HFFc6 (cell line): Measurements from ENCODE around the gene TP53BP1. TPM values are rescaled to one million over a fixed set of nuclear protein-coding genes. Genes with fewer than 3 reads are reported as not detected.

Source experiments
- DNase-seq: peaks from one replicate; pipeline ENCODE4 v3.0.0-alpha.2; 2018
- H3K27ac Mint-ChIP-seq: 2 replicates; pipeline ENCODE4 v1.8.0; 2020; ENCODE audit warnings: mild to moderate bottlenecking, mixed read lengths
- H3K27me3 Mint-ChIP-seq: 2 replicates; pipeline ENCODE4 v1.8.0; 2021; ENCODE audit warnings: mild to moderate bottlenecking, moderate library complexity, mixed read lengths; ENCODE audit not compliant: insufficient read depth
- H3K36me3 Mint-ChIP-seq: 2 replicates; pipeline ENCODE4 v1.8.0; 2021; ENCODE audit warnings: low read depth, mixed read lengths
- H3K4me1 Mint-ChIP-seq: 2 replicates; pipeline ENCODE4 v1.8.0; 2020; ENCODE audit warnings: low read depth, mixed read lengths
- H3K4me3 Mint-ChIP-seq: 2 replicates; pipeline ENCODE4 v1.8.0; 2020; ENCODE audit warnings: mild to moderate bottlenecking, moderate library complexity, mixed read lengths
- H3K9me3 Mint-ChIP-seq: 2 replicates; pipeline ENCODE4 v1.8.0; 2020; ENCODE audit warnings: mild to moderate bottlenecking, mixed read lengths
- CTCF ChIP-seq: fragments of 200-600 bp; sonication (generic); IDR thresholded peaks from 2 replicates; pipeline ENCODE4 v1.5.0; 2021; ENCODE audit warnings: antibody characterized with exemption, mild to moderate bottlenecking
- total RNA-seq, 6 experiments: library from RNA; stranded (reverse); fragmentation: NEBNext Ultra II Directional; extraction: Animal tissue kit (Norgen Biotek cat#: 25700); gene quantifications; 2 replicates in 1 of 6; 3 replicates in 5 of 6; pipeline ENCODE4 v1.2.3, GENCODE V29; 2021

The TP53BP1 gene
- total RNA-seq, 6 experiments from 2014 or later, result 44.7 to 49.5 (median 46.4) TPM

- Mint-ChIP-seq H3K9me3 (no peaks in the 10 kb centered on the region), H3K36me3 (peaks cover 31% of the 10 kb centered on the region), H3K4me3 (no peak overlapping the region), H3K27ac (no peak overlapping the region; the same call in 1 of the 2 replicates), H3K4me1 (peaks cover 53% of the 10 kb centered on the region), H3K27me3 (peaks cover 2% of the 10 kb centered on the region)
- DNase-seq, result no peak
- TF ChIP-seq CTCF, result no peak
These were observed 38.2 kb upstream of the TP53BP1 start for GRCh38 chr15:43531018-43531670.

- Mint-ChIP-seq H3K36me3 (peaks cover 44% of the 10 kb centered on the region), H3K9me3 (no peaks in the 10 kb centered on the region), H3K4me1 (peaks cover 63% of the 10 kb centered on the region), H3K27me3 (peaks cover 2% of the 10 kb centered on the region), H3K4me3 (no peak overlapping the region), H3K27ac (peak overlapping the region; percentile 32)
- no peak for TF ChIP-seq CTCF
- peak; percentile 29 for DNase-seq
These were observed 36.8 kb upstream of the TP53BP1 start for GRCh38 chr15:43529587-43530345.

- TF ChIP-seq CTCF, result no peak
- Mint-ChIP-seq H3K27me3 (peaks cover 2% of the 10 kb centered on the region), H3K4me1 (peaks cover 63% of the 10 kb centered on the region), H3K36me3 (peaks cover 45% of the 10 kb centered on the region), H3K9me3 (no peaks in the 10 kb centered on the region), H3K4me3 (no peak overlapping the region), H3K27ac (peak overlapping the region; percentile 32; the same call in 1 of the 2 replicates)
- DNase-seq, result no peak
These were observed 36.2 kb upstream of the TP53BP1 start for GRCh38 chr15:43529141-43529540.

GRCh38 chr15:43528542-43529007 is 35.6 kb upstream of the TP53BP1 start:
- H3K9me3 Mint-ChIP-seq, result no peaks in the 10 kb centered on the region
- H3K4me3 Mint-ChIP-seq, result no peak overlapping the region
- H3K36me3 Mint-ChIP-seq, result peaks cover 40% of the 10 kb centered on the region
- no peak overlapping the region for H3K27ac Mint-ChIP-seq
- peaks cover 2% of the 10 kb centered on the region for H3K27me3 Mint-ChIP-seq
- no peak for TF ChIP-seq CTCF
- peaks cover 62% of the 10 kb centered on the region for H3K4me1 Mint-ChIP-seq
- no peak for DNase-seq

- no peak overlapping the region for H3K4me3 Mint-ChIP-seq
- TF ChIP-seq CTCF, result no peak
- no peak for DNase-seq
- H3K9me3 Mint-ChIP-seq, result no peaks in the 10 kb centered on the region
- peaks cover 56% of the 10 kb centered on the region for H3K4me1 Mint-ChIP-seq
- H3K27me3 Mint-ChIP-seq, result peaks cover 2% of the 10 kb centered on the region
- peak overlapping the region; percentile 13; the same call in 1 of the 2 replicates for H3K27ac Mint-ChIP-seq
- H3K36me3 Mint-ChIP-seq, result peaks cover 44% of the 10 kb centered on the region
These were observed 35.0 kb upstream of the TP53BP1 start for GRCh38 chr15:43527802-43528541.
